Mucosa of rectum (tissue), 2 donors: ENCODE results near the gene ZFP69B.
"Not testable (repeated sequence)": the region's sequence is repeated elsewhere in the genome, so short reads cannot be mapped to it uniquely, and the experiment has no call there.

ENCODE experiments used
- H3K27ac ChIP-seq, 2 donors: one replicate each; pipeline ENCODE4 v1.7.0; 2013; ENCODE audit warnings: inconsistent platforms in 2 of 2, low read depth in 2 of 2, low read length in 2 of 2
- H3K27me3 ChIP-seq, 2 donors: one replicate each; pipeline ENCODE4 v1.7.0; 2013; ENCODE audit warnings: low read length in 2 of 2; ENCODE audit not compliant: control insufficient read depth in 2 of 2, insufficient read depth in 2 of 2
- H3K36me3 ChIP-seq, 2 donors: one replicate each; pipeline ENCODE4 v1.7.0; 2013; ENCODE audit warnings: low read length in 2 of 2; ENCODE audit not compliant: control insufficient read depth in 2 of 2, insufficient read depth in 2 of 2
- H3K4me1 ChIP-seq, 2 donors: one replicate each; pipeline ENCODE4 v1.7.0; 2013; ENCODE audit warnings: low read length in 2 of 2, mild to moderate bottlenecking in 1 of 2; ENCODE audit not compliant: control insufficient read depth in 2 of 2, insufficient read depth in 2 of 2
- H3K4me3 ChIP-seq, 2 donors: one replicate each; pipeline ENCODE4 v1.7.0; 2013; ENCODE audit warnings: low read length in 2 of 2
- H3K9ac ChIP-seq, 2 donors: one replicate each; pipeline ENCODE4 v1.7.0; 2013; ENCODE audit warnings: low read length in 2 of 2, low read depth in 1 of 2, mild to moderate bottlenecking in 1 of 2
- H3K9me3 ChIP-seq, 2 donors: one replicate each; pipeline ENCODE4 v1.7.0; 2013; ENCODE audit warnings: low read length in 2 of 2; ENCODE audit not compliant: control insufficient read depth in 2 of 2
- donor health status: healthy.
- donor health status: Normal muscosa, but diverticular disease.

ZFP69B gene

DNA sequence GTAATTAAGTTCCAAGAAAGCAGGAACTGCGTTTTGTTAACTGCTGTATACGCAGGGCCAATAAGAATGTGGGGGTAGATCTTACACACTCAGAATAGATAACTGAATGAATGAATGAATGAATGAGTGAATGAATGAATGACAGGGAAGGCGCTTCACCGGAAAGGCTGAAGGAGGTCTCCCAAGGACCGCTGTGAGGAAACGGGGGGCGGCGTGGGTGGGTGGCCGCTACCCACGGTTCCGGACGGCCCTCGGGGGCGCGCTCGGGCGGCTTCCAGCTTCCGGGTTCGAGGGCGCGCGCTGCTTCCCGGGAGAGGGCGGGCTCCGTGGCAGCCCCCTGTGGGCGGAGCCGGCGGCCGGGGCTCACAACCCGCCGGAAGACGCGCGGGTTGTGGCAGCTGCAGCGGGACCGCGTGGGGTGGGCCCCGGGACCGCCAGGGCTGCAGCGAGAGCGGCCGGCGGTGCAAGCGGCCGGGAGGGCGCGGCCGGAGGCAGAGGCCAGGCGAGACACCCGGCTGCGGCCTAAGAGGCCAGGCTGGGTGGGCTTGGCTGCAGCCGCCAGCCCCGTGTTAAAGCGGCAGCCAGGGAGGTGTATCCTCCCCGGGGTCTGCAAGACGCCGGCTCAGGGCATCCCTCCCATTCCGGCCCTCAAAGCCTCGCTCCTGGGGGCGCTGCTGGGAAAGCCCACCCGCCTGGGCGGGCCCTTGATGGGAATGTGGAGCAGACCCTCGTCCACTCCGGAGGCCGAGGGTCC lies 26.8 kb downstream of the ZFP69B start, which contains the start of gene ZFP69:
Gene ZFP69 (plus strand): TSS at position 367 of the 754 bp plus-strand sequence. CDS start 2,072 bp downstream, outside the sequence.
- Histone ChIP-seq H3K36me3 (peaks cover under 1 to 5% of the 10 kb centered on the region in 2 donors), H3K9ac (peak within 1 kb of the TSS; percentile 73 to 74), H3K9me3 (peaks cover 0 to 4% of the 10 kb centered on the region in 2 donors), H3K4me3 (peak within 1 kb of the TSS; percentile 87 to 92), H3K4me1 (peaks cover 3% of the 10 kb centered on the region in 2 donors), H3K27me3 (no peaks in the 10 kb centered on the region), H3K27ac (peak within 1 kb of the TSS in 1 of 2 donors; percentile 61)

- peak overlapping the region in 1 of 2 donors; percentile 61 for H3K27ac ChIP-seq
- H3K27me3 ChIP-seq: no peaks in the 10 kb centered on the region
- H3K9ac ChIP-seq: peak overlapping the region; percentile 57 to 73
- H3K36me3 ChIP-seq: peaks cover 3 to 8% of the 10 kb centered on the region in 2 donors
- peaks cover 3% of the 10 kb centered on the region in 2 donors for H3K4me1 ChIP-seq
- H3K4me3 ChIP-seq: peak overlapping the region; percentile 87 to 92
- peaks cover 0 to 4% of the 10 kb centered on the region in 2 donors for H3K9me3 ChIP-seq
Measured at GRCh38 chr1:40477678-40478053, 27.4 kb downstream of the ZFP69B start.

GRCh38 chr1:40478276-40478675 lies 28.0 kb downstream of the ZFP69B start:
- Histone ChIP-seq H3K36me3 (peaks cover 3 to 14% of the 10 kb centered on the region in 2 donors), H3K27ac (no peak overlapping the region), H3K4me1 (peaks cover 3% of the 10 kb centered on the region in 2 donors), H3K4me3 (peak overlapping the region; percentile 87 to 92), H3K9ac (no peak overlapping the region), H3K9me3 (peaks cover 0 to 4% of the 10 kb centered on the region in 2 donors), H3K27me3 (no peaks in the 10 kb centered on the region)

DNA sequence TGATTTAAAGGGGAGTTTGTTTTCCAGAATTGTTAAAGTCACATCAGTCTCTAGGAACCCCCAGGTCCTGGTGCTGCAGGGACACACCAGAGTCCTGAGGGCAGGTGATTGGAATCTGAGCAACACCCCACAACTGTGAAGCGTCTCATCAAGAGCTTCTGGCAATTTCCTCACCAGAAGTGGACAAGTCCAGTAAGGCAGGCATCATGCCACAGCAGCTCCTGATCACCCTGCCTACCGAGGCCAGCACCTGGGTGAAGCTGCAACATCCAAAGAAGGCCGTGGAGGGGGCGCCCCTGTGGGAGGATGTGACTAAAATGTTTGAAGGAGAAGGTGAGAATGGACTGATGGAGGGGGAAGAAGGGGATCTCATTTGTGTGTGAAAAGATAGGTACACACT lies 28.9 kb downstream of the ZFP69B start:
- no peak overlapping the region for H3K9ac ChIP-seq
- H3K4me3 ChIP-seq: no peak overlapping the region
- peaks cover 3% of the 10 kb centered on the region in 2 donors for H3K4me1 ChIP-seq
- H3K27ac ChIP-seq: no peak overlapping the region
- H3K27me3 ChIP-seq: no peaks in the 10 kb centered on the region
- H3K36me3 ChIP-seq: peaks cover 3 to 16% of the 10 kb centered on the region in 2 donors
- H3K9me3 ChIP-seq: peaks cover 0 to 2% of the 10 kb centered on the region in 2 donors

DNA sequence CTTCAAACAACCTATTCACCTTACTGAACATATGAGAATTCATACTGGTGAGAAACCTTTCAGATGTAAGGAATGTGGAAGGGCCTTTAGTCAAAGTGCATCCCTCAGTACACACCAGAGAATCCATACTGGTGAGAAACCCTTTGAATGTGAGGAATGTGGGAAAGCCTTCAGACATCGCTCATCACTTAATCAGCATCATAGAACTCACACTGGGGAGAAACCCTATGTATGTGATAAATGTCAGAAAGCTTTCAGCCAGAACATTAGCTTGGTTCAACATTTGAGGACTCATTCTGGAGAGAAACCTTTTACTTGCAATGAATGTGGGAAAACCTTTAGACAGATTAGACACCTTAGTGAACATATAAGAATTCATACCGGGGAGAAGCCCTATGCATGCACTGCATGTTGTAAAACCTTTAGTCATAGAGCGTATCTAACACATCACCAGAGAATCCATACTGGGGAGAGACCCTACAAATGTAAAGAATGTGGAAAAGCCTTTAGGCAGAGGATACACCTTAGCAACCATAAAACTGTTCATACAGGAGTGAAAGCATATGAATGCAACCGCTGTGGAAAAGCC lies 45.1 kb downstream of the ZFP69B start:
- Histone ChIP-seq H3K4me1 (no peaks in the 10 kb centered on the region), H3K9ac (no peak overlapping the region), H3K27me3 (no peaks in the 10 kb centered on the region), H3K36me3 (peaks cover 18 to 32% of the 10 kb centered on the region in 2 donors), H3K4me3 (no peak overlapping the region), H3K9me3 (peaks cover 20 to 36% of the 10 kb centered on the region in 2 donors), H3K27ac (no peak overlapping the region)

- H3K36me3 ChIP-seq, H3K4me3 ChIP-seq, H3K27me3 ChIP-seq, H3K9me3 ChIP-seq, H3K27ac ChIP-seq, H3K4me1 ChIP-seq, H3K9ac ChIP-seq: not testable (repeated sequence)
Measured at GRCh38 chr1:40502651-40503050, 52.4 kb downstream of the ZFP69B start.

DNA sequence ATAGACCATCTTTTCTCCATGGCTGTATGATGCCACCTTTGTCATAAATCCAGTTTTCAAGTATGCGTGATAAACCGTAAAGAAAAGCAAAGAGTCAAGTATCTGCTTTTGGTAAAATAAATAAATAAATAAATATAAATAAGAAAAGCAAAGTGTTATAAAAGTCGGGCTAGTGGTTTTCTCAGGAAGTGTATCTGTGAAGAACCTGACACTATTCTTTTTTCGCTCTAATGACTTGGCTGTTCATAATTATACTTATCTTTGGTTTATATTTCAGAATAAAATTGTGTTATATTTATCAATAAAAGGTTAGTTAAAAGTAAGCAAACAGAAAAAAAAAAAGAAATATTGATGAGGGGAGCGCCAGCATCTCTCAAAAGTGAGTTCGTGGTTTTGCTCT lies 57.7 kb downstream of the ZFP69B start:
- H3K9me3 ChIP-seq: no peaks in the 10 kb centered on the region
- peak overlapping the region; percentile 77 to 78 for H3K9ac ChIP-seq
- peak overlapping the region in 1 of 2 donors; percentile 52 for H3K27ac ChIP-seq

DNA sequence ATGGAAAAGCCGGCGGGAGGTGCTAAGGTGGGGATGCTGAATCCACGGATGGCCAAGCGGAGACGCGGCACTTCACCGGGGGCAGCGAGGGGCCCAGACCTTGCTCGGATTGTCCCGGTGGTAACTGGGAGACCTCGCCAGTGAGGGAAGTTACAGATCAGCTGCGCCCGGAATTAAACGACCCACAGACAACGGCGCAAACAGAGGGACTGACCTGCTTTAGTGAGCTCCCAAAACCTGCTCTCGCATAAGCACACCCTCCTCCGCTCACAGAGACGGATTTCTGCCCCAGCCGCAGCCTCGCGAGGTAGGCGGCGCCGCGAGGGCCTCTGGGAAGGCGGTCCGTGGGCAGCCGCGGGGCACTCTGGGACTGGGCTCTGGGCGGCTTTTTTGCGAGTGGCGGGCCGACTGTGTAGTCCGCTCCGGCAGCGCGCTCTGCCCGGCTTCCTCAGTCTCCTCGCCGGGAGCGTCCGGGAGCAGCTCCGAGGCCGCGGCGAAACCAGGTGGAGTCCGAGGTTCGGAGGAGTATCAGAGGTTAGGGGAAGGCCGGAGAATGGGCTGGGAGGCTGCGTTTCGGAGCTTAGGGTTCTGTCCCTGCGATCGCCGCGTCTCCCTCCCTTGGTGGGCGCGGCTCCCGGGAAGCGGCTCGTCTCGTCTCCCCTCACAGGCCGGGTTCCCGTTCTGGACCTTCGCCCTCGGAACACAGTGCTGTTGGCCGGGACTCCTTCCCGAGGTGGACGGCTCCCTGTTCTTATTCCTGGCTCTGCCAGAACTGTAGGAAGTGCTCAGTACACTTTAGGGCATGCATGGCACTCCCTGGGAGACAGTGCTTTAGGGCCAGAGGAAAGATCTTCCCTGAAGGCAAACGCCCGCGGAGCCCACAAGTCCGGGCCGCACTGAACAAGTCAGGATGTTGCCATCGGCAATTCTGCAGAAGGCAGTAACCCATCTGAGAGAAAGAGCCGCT lies 58.4 kb downstream of the ZFP69B start, which contains the start of gene EXO5:
Gene EXO5 (plus strand): TSS at position 393 of the 967 bp plus-strand sequence. CDS start 5,778 bp downstream, outside the sequence.
- H3K4me3 ChIP-seq: peak within 1 kb of the TSS; percentile 90 to 93
- no peaks in the 10 kb centered on the region for H3K9me3 ChIP-seq
- peak within 1 kb of the TSS; percentile 77 to 78 for H3K9ac ChIP-seq
- no peaks in the 10 kb centered on the region for H3K36me3 ChIP-seq
- no peaks in the 10 kb centered on the region for H3K27me3 ChIP-seq
- peaks cover 5 to 6% of the 10 kb centered on the region in 2 donors for H3K4me1 ChIP-seq
- peak within 1 kb of the TSS; percentile 52 to 56 for H3K27ac ChIP-seq

More for the DNA sequence above, 57.7 kb downstream of the ZFP69B start:
- Histone ChIP-seq H3K4me1 (peaks cover 5 to 6% of the 10 kb centered on the region in 2 donors), H3K36me3 (no peaks in the 10 kb centered on the region), H3K27me3 (no peaks in the 10 kb centered on the region), H3K4me3 (peak overlapping the region; percentile 90 to 93)
